Suprapubic skin (tissue), 3 donors: ENCODE data around the gene PLK5.

Experiments used
- CTCF ChIP-seq, 2 donors: fragments of 200-600 bp in 1 of 2; fragments of 450-650 bp in 1 of 2; sonication (generic) in 1 of 2; IDR thresholded peaks; one replicate each; pipeline ENCODE4 v1.5.1; 2016 to 2019; ENCODE audit warnings: antibody characterized with exemption in 2 of 2, mild to moderate bottlenecking in 1 of 2, moderate library complexity in 1 of 2
- EP300 ChIP-seq: sonication (generic); formaldehyde crosslinking; IDR thresholded peaks from one replicate; pipeline ENCODE4 v1.6.1; 2017; ENCODE audit warnings: antibody characterized with exemption

- TF ChIP-seq CTCF (IDR thresholded peaks at IDR 0.05) = no peak
- TF ChIP-seq EP300 = no peak
Measured at GRCh38 chr19:1516395-1516753, 7.5 kb upstream of the PLK5 start.
